SH-SY5Y (cell line): ENCODE results near the gene DGCR8.

Experiments used
- GATA2 ChIP-seq: IDR thresholded peaks from 2 replicates; pipeline ENCODE4 v1.6.1; 2011; ENCODE audit warnings: mild to moderate bottlenecking, low read depth, low read length
- GATA3 ChIP-seq: IDR thresholded peaks from 2 replicates; pipeline ENCODE4 v1.6.1; 2011; ENCODE audit warnings: low read depth, mild to moderate bottlenecking, low read length, moderate library complexity

GRCh38 chr22:20150381-20151275 lies 70.6 kb downstream of the DGCR8 start, which contains the start of gene CCDC188:
- no peak for TF ChIP-seq GATA2
- TF ChIP-seq GATA3 = no peak
